Astrocyte (in vitro differentiated cells and primary cell): Measurements from ENCODE around the gene AGPAT4. TPM values are rescaled to one million over a fixed set of nuclear protein-coding genes. Genes with fewer than 3 reads are reported as not detected.

Source experiments
- DNase-seq: peaks from one replicate; pipeline ENCODE4 v3.0.0-alpha.2; 2010; ENCODE audit warnings: low read depth
- FAIRE-seq: peaks from 2 replicates; lab custom pipeline; 2011; peaks lifted over from hg19 to GRCh38; lab: Jason Lieb, UNC
- H2AFZ ChIP-seq: 2 replicates; pipeline ENCODE4 v1.6.0; 2012; ENCODE audit warnings: low read depth, low read length, inconsistent platforms
- H3K27ac ChIP-seq: 2 replicates; pipeline ENCODE4 v1.5.1; 2011; ENCODE audit warnings: low read depth, low read length, inconsistent platforms
- H3K27me3 ChIP-seq: 2 replicates; pipeline ENCODE4 v1.6.0; 2011; ENCODE audit warnings: low read length, inconsistent platforms; ENCODE audit not compliant: insufficient read depth
- H3K36me3 ChIP-seq: 2 replicates; pipeline ENCODE4 v1.5.1; 2011; ENCODE audit warnings: low read length, inconsistent platforms; ENCODE audit not compliant: insufficient read depth
- H3K4me1 ChIP-seq: 2 replicates; pipeline ENCODE4 v1.5.1; 2011; ENCODE audit warnings: low read length, inconsistent platforms; ENCODE audit not compliant: insufficient read depth
- H3K4me2 ChIP-seq: 2 replicates; pipeline ENCODE4 v1.6.0; 2012; ENCODE audit warnings: low read length, inconsistent platforms
- H3K4me3 ChIP-seq: 2 replicates; pipeline ENCODE4 v1.5.1; 2011; ENCODE audit warnings: low read depth, mild to moderate bottlenecking, low read length, inconsistent platforms; ENCODE audit not compliant: insufficient read depth
- H3K79me2 ChIP-seq: 2 replicates; pipeline ENCODE4 v1.6.0; 2012; ENCODE audit warnings: mild to moderate bottlenecking, low read length, inconsistent platforms; ENCODE audit not compliant: insufficient read depth
- H3K9ac ChIP-seq: 2 replicates; pipeline ENCODE4 v1.6.0; 2012; ENCODE audit warnings: mild to moderate bottlenecking, low read length, inconsistent platforms
- H3K9me3 ChIP-seq: 2 replicates; pipeline ENCODE4 v1.5.1; 2012; ENCODE audit warnings: low read depth, mild to moderate bottlenecking, low read length, inconsistent platforms; ENCODE audit not compliant: insufficient read depth
- H4K20me1 ChIP-seq: 2 replicates; pipeline ENCODE4 v1.6.0; 2012; ENCODE audit warnings: low read length, inconsistent platforms; ENCODE audit not compliant: insufficient read depth
- H3K27ac Mint-ChIP-seq: one replicate; pipeline ENCODE4 v1.8.0; 2021; ENCODE audit warnings: mild to moderate bottlenecking, mixed read lengths; ENCODE audit not compliant: unreplicated experiment
- H3K27me3 Mint-ChIP-seq: one replicate; pipeline ENCODE4 v1.8.0; 2021; ENCODE audit warnings: low read depth, mixed read lengths; ENCODE audit not compliant: unreplicated experiment
- H3K36me3 Mint-ChIP-seq: one replicate; pipeline ENCODE4 v1.8.0; 2021; ENCODE audit warnings: low read depth, mixed read lengths; ENCODE audit not compliant: unreplicated experiment
- H3K4me1 Mint-ChIP-seq: one replicate; pipeline ENCODE4 v1.8.0; 2021; ENCODE audit warnings: low read depth, mixed read lengths; ENCODE audit not compliant: unreplicated experiment
- H3K4me3 Mint-ChIP-seq: one replicate; pipeline ENCODE4 v1.8.0; 2021; ENCODE audit warnings: mild to moderate bottlenecking, moderate library complexity, mixed read lengths; ENCODE audit not compliant: unreplicated experiment
- H3K9me3 Mint-ChIP-seq: one replicate; pipeline ENCODE4 v1.8.0; 2021; ENCODE audit warnings: mild to moderate bottlenecking, mixed read lengths; ENCODE audit not compliant: unreplicated experiment
- EZH2 ChIP-seq: IDR thresholded peaks from 2 replicates; pipeline ENCODE4 v1.6.1; 2012; ENCODE audit warnings: mild to moderate bottlenecking, low read length, inconsistent platforms; ENCODE audit not compliant: insufficient read depth
- total RNA-seq: library from RNA; stranded (reverse); gene quantifications from 2 replicates; pipeline ENCODE4 v1.2.1, GENCODE V29; 2021
- TF ChIP-seq, protein P1 (sequence below): IDR thresholded peaks from 2 replicates; pipeline ENCODE4 v1.5.1; 2011; ENCODE audit warnings: low read depth, mild to moderate bottlenecking, inconsistent platforms, low read length, moderate library complexity; ENCODE audit not compliant: insufficient read depth

The AGPAT4 gene
- total RNA-seq, 1 donor from 2014 or later = 27.2 TPM

DNA sequence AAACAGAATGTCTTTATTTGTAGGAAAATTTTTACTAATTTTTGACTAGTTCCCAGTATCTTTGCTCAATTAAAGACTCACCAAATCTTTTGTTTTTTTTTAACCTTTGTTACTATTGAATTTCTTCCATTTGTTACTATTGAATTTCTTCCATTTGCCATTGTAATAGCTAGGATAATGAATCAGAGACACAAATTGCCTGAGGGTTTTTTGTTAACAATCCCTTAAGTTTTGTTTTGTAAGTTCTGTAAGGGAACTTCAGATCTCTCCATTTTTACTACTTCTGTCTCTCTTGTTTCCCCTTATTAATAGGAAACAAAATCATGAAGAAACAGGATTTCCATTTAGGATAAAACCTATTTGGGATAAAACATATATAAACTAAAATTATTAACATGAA, 177.9 kb downstream of the AGPAT4 start:
- Histone ChIP-seq H3K27me3 (no peaks in the 10 kb centered on the region), H3K4me3 (no peak overlapping the region), H3K4me2 (no peak overlapping the region), H3K4me1 (peaks cover 8% of the 10 kb centered on the region), H4K20me1 (no peaks in the 10 kb centered on the region), H3K9me3 (no peaks in the 10 kb centered on the region), H2AFZ (no peak overlapping the region), H3K27ac (no peak overlapping the region), H3K36me3 (peaks cover 11% of the 10 kb centered on the region), H3K9ac (no peak overlapping the region), H3K79me2 (no peaks in the 10 kb centered on the region)
- FAIRE-seq = no peak
- Mint-ChIP-seq H3K9me3 (no peaks in the 10 kb centered on the region), H3K4me3 (no peak overlapping the region), H3K36me3 (peaks cover 2% of the 10 kb centered on the region), H3K27ac (no peak overlapping the region), H3K4me1 (peaks cover 5% of the 10 kb centered on the region), H3K27me3 (no peaks in the 10 kb centered on the region)
- DNase-seq = no peak
- no peak for TF ChIP-seq EZH2
- TF ChIP-seq, protein P1, sequence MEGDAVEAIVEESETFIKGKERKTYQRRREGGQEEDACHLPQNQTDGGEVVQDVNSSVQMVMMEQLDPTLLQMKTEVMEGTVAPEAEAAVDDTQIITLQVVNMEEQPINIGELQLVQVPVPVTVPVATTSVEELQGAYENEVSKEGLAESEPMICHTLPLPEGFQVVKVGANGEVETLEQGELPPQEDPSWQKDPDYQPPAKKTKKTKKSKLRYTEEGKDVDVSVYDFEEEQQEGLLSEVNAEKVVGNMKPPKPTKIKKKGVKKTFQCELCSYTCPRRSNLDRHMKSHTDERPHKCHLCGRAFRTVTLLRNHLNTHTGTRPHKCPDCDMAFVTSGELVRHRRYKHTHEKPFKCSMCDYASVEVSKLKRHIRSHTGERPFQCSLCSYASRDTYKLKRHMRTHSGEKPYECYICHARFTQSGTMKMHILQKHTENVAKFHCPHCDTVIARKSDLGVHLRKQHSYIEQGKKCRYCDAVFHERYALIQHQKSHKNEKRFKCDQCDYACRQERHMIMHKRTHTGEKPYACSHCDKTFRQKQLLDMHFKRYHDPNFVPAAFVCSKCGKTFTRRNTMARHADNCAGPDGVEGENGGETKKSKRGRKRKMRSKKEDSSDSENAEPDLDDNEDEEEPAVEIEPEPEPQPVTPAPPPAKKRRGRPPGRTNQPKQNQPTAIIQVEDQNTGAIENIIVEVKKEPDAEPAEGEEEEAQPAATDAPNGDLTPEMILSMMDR = no peak

GRCh38 chr6:161094955-161095354, 178.9 kb downstream of the AGPAT4 start:
- H3K4me1 Mint-ChIP-seq = peaks cover 5% of the 10 kb centered on the region
- peaks cover 8% of the 10 kb centered on the region for H3K4me1 ChIP-seq
- FAIRE-seq (no peak), DNase-seq (no peak)
- H3K4me2 ChIP-seq = no peak overlapping the region
- no peak overlapping the region for H3K4me3 ChIP-seq
- H4K20me1 ChIP-seq = no peaks in the 10 kb centered on the region
- no peaks in the 10 kb centered on the region for H3K27me3 ChIP-seq
- no peak overlapping the region for H3K9ac ChIP-seq
- no peaks in the 10 kb centered on the region for H3K9me3 Mint-ChIP-seq
- H3K36me3 Mint-ChIP-seq = peaks cover 2% of the 10 kb centered on the region
- no peak overlapping the region for H3K4me3 Mint-ChIP-seq
- no peaks in the 10 kb centered on the region for H3K27me3 Mint-ChIP-seq
- H3K79me2 ChIP-seq = no peaks in the 10 kb centered on the region
- no peak for TF ChIP-seq EZH2
- TF ChIP-seq, protein P1 = no peak
- H2AFZ ChIP-seq = no peak overlapping the region
- no peaks in the 10 kb centered on the region for H3K9me3 ChIP-seq
- H3K27ac ChIP-seq = no peak overlapping the region
- no peak overlapping the region for H3K27ac Mint-ChIP-seq
- peaks cover 9% of the 10 kb centered on the region for H3K36me3 ChIP-seq

DNA sequence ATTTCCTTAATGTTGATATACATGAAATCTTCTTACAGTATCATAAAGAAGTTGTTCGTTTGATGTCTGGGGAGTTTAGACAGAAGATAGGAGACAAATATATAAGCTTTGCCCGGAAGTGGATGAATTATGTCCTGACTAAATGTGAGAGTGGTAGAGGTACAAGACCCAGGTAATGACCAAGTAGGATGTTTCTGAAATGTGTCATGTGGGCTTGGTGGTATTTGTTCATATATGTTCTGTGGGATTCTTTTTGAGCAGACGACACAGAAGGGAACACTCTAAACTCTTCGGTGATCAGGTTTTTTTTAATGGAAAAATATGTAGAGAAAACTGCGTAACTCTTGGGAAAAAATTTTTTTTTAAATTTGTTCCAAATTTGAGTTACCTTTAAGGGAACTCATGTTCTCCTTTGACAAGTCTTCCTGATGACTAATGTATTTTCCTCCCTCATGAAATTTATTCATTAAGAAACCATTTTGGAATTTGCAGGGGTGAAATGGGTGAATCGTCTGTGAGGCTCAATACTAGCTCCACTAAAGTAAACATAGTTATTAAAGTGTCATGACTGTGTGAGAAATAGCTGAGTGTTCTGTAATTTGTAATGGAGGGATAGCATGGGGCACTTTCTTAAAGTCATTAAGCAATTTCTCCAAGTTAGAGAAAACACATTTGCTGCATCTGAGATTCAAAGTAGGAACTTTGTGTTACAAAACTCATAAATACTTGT, 181.7 kb downstream of the AGPAT4 start:
- Histone ChIP-seq H3K79me2 (no peaks in the 10 kb centered on the region), H3K27me3 (no peaks in the 10 kb centered on the region), H3K4me3 (no peak overlapping the region), H4K20me1 (no peaks in the 10 kb centered on the region), H3K4me2 (no peak overlapping the region), H3K9me3 (no peaks in the 10 kb centered on the region), H3K4me1 (peaks cover 8% of the 10 kb centered on the region), H3K36me3 (peaks cover 14% of the 10 kb centered on the region), H3K9ac (no peak overlapping the region), H2AFZ (no peak overlapping the region), H3K27ac (peak overlapping the region; percentile 46)
- DNase-seq (peak; percentile 75), FAIRE-seq (no peak)
- Mint-ChIP-seq H3K27me3 (no peaks in the 10 kb centered on the region), H3K36me3 (peaks cover 4% of the 10 kb centered on the region), H3K9me3 (no peaks in the 10 kb centered on the region), H3K4me3 (no peak overlapping the region), H3K4me1 (peaks cover 5% of the 10 kb centered on the region), H3K27ac (no peak overlapping the region)
- TF ChIP-seq, protein P1 = no peak
- no peak for TF ChIP-seq EZH2
